ENCODE measurements around the gene ACSS1.

Gene ACSS1

GRCh38 chr20:25058847-25059810, 1.2 kb upstream of the ACSS1 start:
- no peaks in the 10 kb centered on the region for H3K4me1 ChIP-seq (ENCODE audit: insufficient read depth, low read length)
- no peaks in the 10 kb centered on the region for H3K36me3 ChIP-seq (ENCODE audit: insufficient read depth, low read length)
- no peaks in the 10 kb centered on the region for H3K9me3 ChIP-seq (ENCODE audit: control insufficient read depth, insufficient read depth, low read length)
- peak overlapping the region; percentile 51; the same call in 1 of the 2 replicates for H3K9ac ChIP-seq (ENCODE audit: low read depth, low read length)

DNA sequence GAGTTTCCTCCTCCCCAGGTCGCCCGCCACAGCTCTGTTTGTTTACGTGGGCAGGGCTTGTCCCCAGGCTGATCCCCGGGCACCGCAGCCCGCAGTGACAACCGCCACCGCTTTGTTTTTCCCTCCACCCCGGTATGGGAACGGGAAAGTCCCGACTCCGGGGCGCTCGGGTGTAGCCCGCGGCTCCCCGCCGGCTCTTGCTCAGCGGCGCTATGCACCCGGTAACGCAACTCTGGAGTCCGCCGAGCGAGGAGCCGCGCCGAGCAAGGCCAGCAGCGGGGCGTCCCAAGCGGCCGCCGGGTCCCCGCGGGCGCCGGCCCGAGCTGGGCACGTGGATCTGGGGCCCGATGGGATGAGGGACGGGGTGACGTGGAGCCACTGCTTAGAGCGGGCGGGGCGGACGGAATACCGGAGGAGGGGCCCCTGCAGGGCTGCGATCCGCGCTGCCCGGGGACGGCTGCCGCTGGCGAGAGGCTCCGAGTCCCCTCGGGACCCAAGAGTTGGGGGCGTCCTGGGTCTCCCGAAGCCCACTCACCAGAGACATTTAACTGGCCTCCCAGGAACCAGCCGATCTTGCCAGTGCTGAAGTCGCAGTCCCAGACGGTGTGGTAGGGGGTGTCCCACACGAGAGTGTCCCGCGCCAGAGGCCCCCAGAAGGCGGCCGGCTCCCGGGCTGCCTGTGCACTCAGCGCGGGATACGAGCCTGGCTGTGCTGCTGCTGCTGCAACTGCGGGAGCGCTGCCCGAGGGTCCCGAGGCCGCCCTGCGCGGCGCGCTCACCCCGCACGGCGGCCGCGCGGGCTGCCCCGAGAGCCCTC, 497 bp downstream of the ACSS1 start:
- H3K9me3 ChIP-seq (ENCODE audit: control insufficient read depth, insufficient read depth, low read length) = no peaks in the 10 kb centered on the region
- H3K36me3 ChIP-seq (ENCODE audit: insufficient read depth, low read length) = no peaks in the 10 kb centered on the region
- H3K4me1 ChIP-seq (ENCODE audit: insufficient read depth, low read length) = no peaks in the 10 kb centered on the region
- peak overlapping the region; percentile 51 for H3K9ac ChIP-seq (ENCODE audit: low read depth, low read length)

- H3K36me3 ChIP-seq (ENCODE audit: insufficient read depth, low read length) = no peaks in the 10 kb centered on the region
- H3K4me1 ChIP-seq (ENCODE audit: insufficient read depth, low read length) = no peaks in the 10 kb centered on the region
- H3K9me3 ChIP-seq (ENCODE audit: control insufficient read depth, insufficient read depth, low read length) = no peaks in the 10 kb centered on the region
- H3K9ac ChIP-seq (ENCODE audit: low read depth, low read length) = peak overlapping the region; percentile 51; the same call in 1 of the 2 replicates
These were observed 1.2 kb downstream of the ACSS1 start for GRCh38 chr20:25056690-25057233.

- Histone ChIP-seq H3K9me3 (ENCODE audit: control insufficient read depth, insufficient read depth, low read length) (no peaks in the 10 kb centered on the region), H3K4me1 (ENCODE audit: insufficient read depth, low read length) (no peaks in the 10 kb centered on the region), H3K9ac (ENCODE audit: low read depth, low read length) (no peak overlapping the region), H3K36me3 (ENCODE audit: insufficient read depth, low read length) (no peaks in the 10 kb centered on the region)
These were observed 2.0 kb downstream of the ACSS1 start for GRCh38 chr20:25055711-25056495.

- Histone ChIP-seq H3K9ac (ENCODE audit: low read depth, low read length) (no peak overlapping the region), H3K4me1 (ENCODE audit: insufficient read depth, low read length) (no peaks in the 10 kb centered on the region), H3K9me3 (ENCODE audit: control insufficient read depth, insufficient read depth, low read length) (no peaks in the 10 kb centered on the region), H3K36me3 (ENCODE audit: insufficient read depth, low read length) (no peaks in the 10 kb centered on the region)
These were observed 2.8 kb downstream of the ACSS1 start for GRCh38 chr20:25054995-25055629.

DNA sequence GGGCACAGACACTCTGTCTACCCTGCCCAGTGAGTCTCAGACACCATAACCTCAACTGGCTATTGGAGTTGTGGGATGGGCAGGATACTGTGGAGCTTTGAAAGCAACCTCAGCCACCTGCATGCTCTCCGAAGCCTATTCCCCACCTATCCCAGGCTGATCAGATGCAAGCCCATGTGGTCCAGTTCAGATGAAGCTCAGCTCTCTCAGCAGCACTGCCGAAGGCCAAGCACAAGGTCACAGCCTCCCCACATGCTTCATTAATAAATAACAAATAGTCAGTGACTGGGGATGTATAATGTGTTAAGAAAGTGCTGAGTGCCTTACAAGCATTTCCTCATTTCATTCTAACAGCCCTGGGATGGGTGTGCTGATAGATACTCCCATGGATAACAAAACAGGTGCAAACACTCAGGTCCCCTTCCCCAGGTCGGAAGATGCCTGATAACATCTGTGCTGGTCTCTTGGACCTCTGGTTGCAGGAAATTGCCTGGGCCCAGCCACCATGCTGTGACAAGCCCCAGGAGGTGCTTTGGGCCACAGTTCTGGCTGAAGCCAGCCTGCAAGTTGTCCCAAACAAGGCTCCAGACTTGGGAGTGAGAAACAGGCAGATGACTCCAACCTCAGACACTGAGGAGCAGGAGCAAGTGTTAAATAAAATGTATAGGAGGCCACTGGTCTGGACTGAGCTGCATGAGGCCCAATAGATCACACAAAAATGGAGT, 3.7 kb downstream of the ACSS1 start:
- Histone ChIP-seq H3K36me3 (ENCODE audit: insufficient read depth, low read length) (no peaks in the 10 kb centered on the region), H3K9me3 (ENCODE audit: control insufficient read depth, insufficient read depth, low read length) (no peaks in the 10 kb centered on the region), H3K9ac (ENCODE audit: low read depth, low read length) (no peak overlapping the region), H3K4me1 (ENCODE audit: insufficient read depth, low read length) (no peaks in the 10 kb centered on the region)

GRCh38 chr20:25053255-25054031, 4.5 kb downstream of the ACSS1 start:
- Histone ChIP-seq H3K4me1 (ENCODE audit: insufficient read depth, low read length) (no peaks in the 10 kb centered on the region), H3K9me3 (ENCODE audit: control insufficient read depth, insufficient read depth, low read length) (no peaks in the 10 kb centered on the region), H3K9ac (ENCODE audit: low read depth, low read length) (no peak overlapping the region), H3K36me3 (ENCODE audit: insufficient read depth, low read length) (no peaks in the 10 kb centered on the region)

- Histone ChIP-seq H3K9me3 (ENCODE audit: control insufficient read depth, insufficient read depth, low read length) (no peaks in the 10 kb centered on the region), H3K4me1 (ENCODE audit: insufficient read depth, low read length) (no peaks in the 10 kb centered on the region), H3K36me3 (ENCODE audit: insufficient read depth, low read length) (no peaks in the 10 kb centered on the region), H3K9ac (ENCODE audit: low read depth, low read length) (no peak overlapping the region)
These were observed 5.4 kb downstream of the ACSS1 start for GRCh38 chr20:25052255-25053194.

DNA sequence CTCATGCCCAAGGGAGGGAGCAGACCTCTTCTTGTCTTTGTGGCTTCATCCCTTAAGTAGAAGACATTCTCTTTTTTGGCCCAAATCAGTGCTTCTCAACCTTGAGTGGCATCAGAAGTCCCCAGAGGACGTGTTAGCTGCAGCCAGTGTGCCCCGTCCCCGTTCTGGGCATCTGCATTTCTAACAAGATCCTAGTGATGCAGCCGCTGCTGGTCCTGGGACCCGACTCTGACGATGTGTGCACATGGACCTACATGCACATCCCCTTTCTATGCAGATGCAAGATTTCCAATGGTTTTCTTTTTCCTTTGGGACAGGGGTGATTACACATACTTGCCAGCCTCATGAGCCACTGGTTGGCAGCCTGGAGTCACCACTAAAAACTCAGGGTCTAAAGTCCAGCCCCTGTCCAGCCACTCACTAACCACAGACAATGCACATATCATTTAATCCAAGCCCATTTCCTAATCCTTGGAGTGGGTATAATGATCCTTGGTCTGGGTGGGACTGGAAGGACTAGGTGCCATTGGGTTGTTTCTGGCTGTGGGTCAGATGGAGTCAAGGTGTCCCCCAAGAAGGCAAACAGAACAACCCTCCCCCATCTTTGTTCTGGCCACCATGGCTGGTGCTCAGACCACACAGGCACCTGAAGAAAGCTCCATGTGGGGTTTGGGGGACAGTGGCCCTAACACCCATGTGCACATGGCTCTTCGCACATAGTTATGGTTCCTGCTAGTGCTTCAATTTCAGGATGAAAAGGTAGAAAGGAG, 6.4 kb downstream of the ACSS1 start:
- Histone ChIP-seq H3K4me1 (ENCODE audit: insufficient read depth, low read length) (no peaks in the 10 kb centered on the region), H3K36me3 (ENCODE audit: insufficient read depth, low read length) (no peaks in the 10 kb centered on the region), H3K9ac (ENCODE audit: low read depth, low read length) (no peak overlapping the region), H3K9me3 (ENCODE audit: control insufficient read depth, insufficient read depth, low read length) (no peaks in the 10 kb centered on the region)

DNA sequence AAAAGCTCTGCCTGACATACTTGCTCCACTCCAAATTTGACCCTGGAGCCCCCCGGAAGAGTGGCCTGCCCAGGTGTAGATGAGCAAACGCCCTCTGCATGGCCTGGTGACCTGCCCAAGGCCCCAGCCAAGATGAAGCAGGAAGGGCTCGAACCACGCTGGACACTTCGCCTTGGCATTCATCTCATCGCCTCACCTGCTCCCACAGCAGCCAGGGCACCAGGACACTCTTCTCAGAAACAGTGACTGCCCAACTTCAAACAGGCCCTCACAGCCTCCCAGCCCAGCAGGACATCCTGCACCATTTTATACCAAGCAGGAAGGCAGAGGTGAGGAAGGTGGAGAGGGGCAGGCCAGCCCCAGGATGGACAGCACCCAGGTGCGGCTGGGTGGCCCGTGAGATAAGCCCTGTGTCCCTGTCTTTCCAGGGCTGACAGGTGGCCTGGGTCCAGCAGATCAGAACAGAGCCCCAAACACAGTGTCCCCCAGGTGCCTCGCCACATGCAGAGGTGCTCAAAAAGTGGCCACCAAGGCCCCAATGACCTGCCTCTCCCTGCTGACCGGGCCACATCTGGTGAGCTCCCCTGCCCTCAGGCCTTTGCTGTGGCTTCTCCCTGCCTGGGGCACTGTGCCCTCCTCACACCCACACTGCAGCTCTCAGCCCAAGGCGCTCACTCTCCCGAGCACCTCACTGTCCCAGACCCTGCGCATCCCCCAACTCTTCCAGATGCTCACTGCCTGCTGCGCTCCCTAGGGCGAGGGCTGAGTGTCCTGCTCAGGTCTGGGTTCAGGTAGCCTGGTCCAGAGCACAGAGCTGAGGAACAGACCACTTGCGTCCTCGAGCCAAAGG, 7.2 kb downstream of the ACSS1 start:
- no peaks in the 10 kb centered on the region for H3K9me3 ChIP-seq (ENCODE audit: control insufficient read depth, insufficient read depth, low read length)
- no peaks in the 10 kb centered on the region for H3K36me3 ChIP-seq (ENCODE audit: insufficient read depth, low read length)
- H3K4me1 ChIP-seq (ENCODE audit: insufficient read depth, low read length) = no peaks in the 10 kb centered on the region
- no peak overlapping the region for H3K9ac ChIP-seq (ENCODE audit: low read depth, low read length)

DNA sequence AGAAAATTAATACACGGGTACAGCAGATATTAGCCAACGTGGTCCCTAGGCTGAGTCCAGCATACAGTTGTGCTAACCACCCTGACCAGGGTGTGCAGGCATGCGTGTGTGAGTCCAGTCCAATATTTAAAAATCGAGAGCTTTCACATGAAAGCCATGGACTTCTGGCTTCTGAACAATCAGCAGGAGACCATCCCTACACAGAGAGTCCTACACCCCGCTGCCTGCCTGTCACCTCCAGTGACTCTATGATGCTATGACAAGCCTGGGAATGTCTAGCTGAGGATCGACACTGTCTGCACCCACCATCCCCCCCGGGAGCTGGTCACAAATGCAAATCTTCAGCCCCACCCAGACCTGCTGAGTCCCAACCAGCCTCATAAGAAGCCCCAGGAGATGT, 7.9 kb downstream of the ACSS1 start:
- no peaks in the 10 kb centered on the region for H3K4me1 ChIP-seq (ENCODE audit: insufficient read depth, low read length)
- no peaks in the 10 kb centered on the region for H3K36me3 ChIP-seq (ENCODE audit: insufficient read depth, low read length)
- H3K9me3 ChIP-seq (ENCODE audit: control insufficient read depth, insufficient read depth, low read length) = no peaks in the 10 kb centered on the region
- no peak overlapping the region for H3K9ac ChIP-seq (ENCODE audit: low read depth, low read length)
